SK-N-SH (cell line): ENCODE results near the gene CLRN3. TPM values are rescaled to one million over a fixed set of nuclear protein-coding genes. Genes with fewer than 3 reads are reported as not detected.

Source experiments
- CTCF ChIA-PET: fragments of 300-600, 350-600 bp; formaldehyde crosslinking; extraction: SDS; loops from one replicate; lab custom pipeline; 2021; lab: Yijun Ruan, JAX
- POLR2A ChIA-PET: fragments of 350-600 bp; sonication (Branson Sonifier 250); formaldehyde crosslinking; extraction: SDS; loops from one replicate; lab custom pipeline; 2020; ENCODE audit warnings: antibody characterized with exemption, inconsistent platforms; lab: Yijun Ruan, JAX
- DNase-seq: peaks from one replicate; pipeline ENCODE4 v3.0.0; 2012
- H2AFZ ChIP-seq: fragments of 200-600 bp; sonication (generic); 2 replicates; pipeline ENCODE4 v1.8.1; 2016; ENCODE audit warnings: antibody characterized with exemption, mild to moderate bottlenecking, low read depth
- H3F3A ChIP-seq: fragments of 200-600 bp; sonication (generic); replicated peaks from 2 replicates; pipeline ENCODE3; 2016; ENCODE audit warnings: antibody characterized with exemption, mild to moderate bottlenecking; ENCODE audit not compliant: insufficient read depth
- H3K27ac ChIP-seq, 2 experiments: fragments of 200-500 bp in 1 of 2; fragments of 200-600 bp in 1 of 2; sonication (Bioruptor generic) in 1 of 2; sonication (generic), shearing (Covaris generic) in 1 of 2; 2 replicates each; pipeline versions ENCODE4 v1.5.1 to v1.6.1; 2014 to 2016; ENCODE audit warnings: low read depth in 2 of 2, inconsistent platforms in 1 of 2, low read length in 1 of 2, mild to moderate bottlenecking in 1 of 2, mixed read lengths in 1 of 2
- H3K27me3 ChIP-seq: fragments of 200-600 bp; sonication (generic), shearing (Covaris generic); 2 replicates; pipeline ENCODE4 v1.6.1; 2016; ENCODE audit warnings: mixed run types; ENCODE audit not compliant: insufficient read depth
- H3K36me3 ChIP-seq, 2 experiments: fragments of 200-500 bp in 1 of 2; fragments of 200-600 bp in 1 of 2; sonication (Bioruptor generic) in 1 of 2; sonication (generic) in 1 of 2; replicated peaks in 1 of 2; 2 replicates each; pipeline versions ENCODE3 to v1.5.1; 2014 to 2016; ENCODE audit warnings: low read length in 1 of 2, mild to moderate bottlenecking in 1 of 2; ENCODE audit not compliant: insufficient read depth in 2 of 2, control insufficient read depth in 1 of 2
- H3K4me1 ChIP-seq, 2 experiments: fragments of 200-500 bp in 1 of 2; fragments of 200-600 bp in 1 of 2; sonication (Bioruptor generic) in 1 of 2; sonication (generic), shearing (Covaris generic) in 1 of 2; 2 replicates each; pipeline versions ENCODE4 v1.5.1 to v1.6.1; 2014 to 2016; ENCODE audit warnings: low read depth in 1 of 2, low read length in 1 of 2, mixed run types in 1 of 2; ENCODE audit not compliant: insufficient read depth in 2 of 2, control insufficient read depth in 1 of 2
- H3K4me2 ChIP-seq: fragments of 200-600 bp; sonication (generic), shearing (Covaris generic); 2 replicates; pipeline ENCODE4 v1.6.1; 2017; ENCODE audit warnings: mixed run types
- H3K4me3 ChIP-seq, 2 experiments: fragments of 200-500 bp in 1 of 2; fragments of 200-600 bp in 1 of 2; sonication (Bioruptor generic) in 1 of 2; sonication (generic), shearing (Covaris generic) in 1 of 2; 2 replicates each; pipeline versions ENCODE4 v1.5.1 to v1.8.1; 2014 to 2016; ENCODE audit warnings: low read depth in 2 of 2, inconsistent platforms in 1 of 2, low read length in 1 of 2, mild to moderate bottlenecking in 1 of 2, mixed read lengths in 1 of 2, moderate library complexity in 1 of 2
- H3K79me2 ChIP-seq: fragments of 200-600 bp; sonication (generic); 2 replicates; pipeline ENCODE4 v1.8.1; 2017; ENCODE audit warnings: mild to moderate bottlenecking; ENCODE audit not compliant: insufficient read depth
- H3K9ac ChIP-seq: fragments of 200-600 bp; sonication (generic); 2 replicates; pipeline ENCODE4 v1.6.1; 2017; ENCODE audit warnings: mixed run types
- H3K9me2 ChIP-seq: fragments of 200-600 bp; sonication (generic); 2 replicates; pipeline ENCODE4 v1.6.1; 2017; ENCODE audit warnings: mixed run types
- H3K9me3 ChIP-seq: fragments of 200-600 bp; sonication (generic); 2 replicates; pipeline ENCODE4 v1.6.1; 2017; ENCODE audit warnings: mixed run types, mild to moderate bottlenecking, moderate library complexity
- H4K20me1 ChIP-seq: fragments of 200-600 bp; sonication (generic); 2 replicates; pipeline ENCODE4 v1.6.1; 2017; ENCODE audit warnings: mild to moderate bottlenecking, mixed run types; ENCODE audit not compliant: insufficient read depth
- FOSL2 ChIP-seq: IDR thresholded peaks from 2 replicates; pipeline ENCODE4 v1.4.0; 2012; ENCODE audit warnings: low read depth, mild to moderate bottlenecking, moderate library complexity, borderline replicate concordance
- MEF2A ChIP-seq: IDR thresholded peaks from 2 replicates; pipeline ENCODE4 v1.4.0; 2012; ENCODE audit warnings: low read depth, borderline replicate concordance
- RAD21 ChIP-seq: IDR thresholded peaks from 2 replicates; pipeline ENCODE4 v1.6.1; 2012; ENCODE audit warnings: mild to moderate bottlenecking, low read length
- TCF12 ChIP-seq: IDR thresholded peaks from 2 replicates; pipeline ENCODE4 v1.4.0; 2012
- YY1 ChIP-seq: IDR thresholded peaks from 2 replicates; pipeline ENCODE4 v1.4.0; 2012; ENCODE audit warnings: low read depth, mild to moderate bottlenecking
- WGBS: methylation state at CpG from one replicate; pipeline ENCODE4 v1.1.6; 2017; ENCODE audit warnings: low lambda C conversion rate; 5-methylcytosine and 5-hydroxymethylcytosine counted together
- polyA plus RNA-seq, 3 experiments: library from polyadenylated mRNA; depleted of rRNA; stranded (reverse); fragments of >200 nt; gene quantifications; 2 replicates each; pipeline ENCODE4 v1.2.3, GENCODE V29; 2012
- TF ChIP-seq, protein P1 (sequence below): fragments of 200-600 bp; sonication (generic); IDR thresholded peaks from 2 replicates; pipeline ENCODE4 v1.6.1; 2017; ENCODE audit warnings: antibody characterized with exemption, mild to moderate bottlenecking, moderate library complexity
- TF ChIP-seq, protein P2 (sequence below): fragments of 150-350 bp; IDR thresholded peaks from 2 replicates; pipeline ENCODE4 v1.6.1; 2016; ENCODE audit warnings: mild to moderate bottlenecking, low read depth, low read length
- TF ChIP-seq, protein P3 (sequence below): fragments of 150-350 bp; IDR thresholded peaks from 2 replicates; pipeline ENCODE4 v1.6.1; 2017; ENCODE audit warnings: antibody characterized with exemption, low read length, low read depth, borderline replicate concordance

CLRN3 gene
- polyA plus RNA-seq, 1 of the 3 experiments (the other 2 are of a cell fraction) = 0.25 TPM

DNA sequence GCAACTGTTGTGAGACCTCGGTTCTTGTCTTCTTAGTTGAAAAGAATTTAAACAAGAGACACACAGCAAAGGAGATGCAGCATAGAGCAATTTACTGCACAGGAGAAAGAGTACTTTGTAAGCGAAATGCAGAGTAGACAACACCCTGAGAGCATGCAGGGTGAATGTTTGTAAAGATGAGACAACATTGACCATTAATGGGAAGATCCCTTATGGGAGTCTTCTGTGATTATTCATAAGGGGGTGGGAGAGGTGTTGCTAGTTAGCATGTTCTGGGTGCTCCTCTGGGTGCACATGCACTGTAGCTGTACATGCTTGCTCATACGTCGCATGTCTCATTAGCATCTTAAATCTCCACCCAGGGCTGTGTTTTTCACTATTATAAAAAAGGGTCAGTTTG is 62.3 kb downstream of the CLRN3 start:
- WGBS = 39% methylated on average over 4 of the region's 4 CpGs
- H3K9me3 ChIP-seq = no peaks in the 10 kb centered on the region
- H3K27ac ChIP-seq = no peak overlapping the region
- H3F3A ChIP-seq = no peaks in the 10 kb centered on the region
- no peak for DNase-seq
- H3K9ac ChIP-seq = no peak overlapping the region
- no peaks in the 10 kb centered on the region for H3K4me1 ChIP-seq
- no peaks in the 10 kb centered on the region for H3K27me3 ChIP-seq
- no peaks in the 10 kb centered on the region for H3K9me2 ChIP-seq
- no peaks in the 10 kb centered on the region for H4K20me1 ChIP-seq
- no peak overlapping the region for H3K4me3 ChIP-seq
- no peak overlapping the region for H3K4me2 ChIP-seq
- TF ChIP-seq, protein P1, sequence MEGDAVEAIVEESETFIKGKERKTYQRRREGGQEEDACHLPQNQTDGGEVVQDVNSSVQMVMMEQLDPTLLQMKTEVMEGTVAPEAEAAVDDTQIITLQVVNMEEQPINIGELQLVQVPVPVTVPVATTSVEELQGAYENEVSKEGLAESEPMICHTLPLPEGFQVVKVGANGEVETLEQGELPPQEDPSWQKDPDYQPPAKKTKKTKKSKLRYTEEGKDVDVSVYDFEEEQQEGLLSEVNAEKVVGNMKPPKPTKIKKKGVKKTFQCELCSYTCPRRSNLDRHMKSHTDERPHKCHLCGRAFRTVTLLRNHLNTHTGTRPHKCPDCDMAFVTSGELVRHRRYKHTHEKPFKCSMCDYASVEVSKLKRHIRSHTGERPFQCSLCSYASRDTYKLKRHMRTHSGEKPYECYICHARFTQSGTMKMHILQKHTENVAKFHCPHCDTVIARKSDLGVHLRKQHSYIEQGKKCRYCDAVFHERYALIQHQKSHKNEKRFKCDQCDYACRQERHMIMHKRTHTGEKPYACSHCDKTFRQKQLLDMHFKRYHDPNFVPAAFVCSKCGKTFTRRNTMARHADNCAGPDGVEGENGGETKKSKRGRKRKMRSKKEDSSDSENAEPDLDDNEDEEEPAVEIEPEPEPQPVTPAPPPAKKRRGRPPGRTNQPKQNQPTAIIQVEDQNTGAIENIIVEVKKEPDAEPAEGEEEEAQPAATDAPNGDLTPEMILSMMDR = no peak
- TF ChIP-seq, protein P2, sequence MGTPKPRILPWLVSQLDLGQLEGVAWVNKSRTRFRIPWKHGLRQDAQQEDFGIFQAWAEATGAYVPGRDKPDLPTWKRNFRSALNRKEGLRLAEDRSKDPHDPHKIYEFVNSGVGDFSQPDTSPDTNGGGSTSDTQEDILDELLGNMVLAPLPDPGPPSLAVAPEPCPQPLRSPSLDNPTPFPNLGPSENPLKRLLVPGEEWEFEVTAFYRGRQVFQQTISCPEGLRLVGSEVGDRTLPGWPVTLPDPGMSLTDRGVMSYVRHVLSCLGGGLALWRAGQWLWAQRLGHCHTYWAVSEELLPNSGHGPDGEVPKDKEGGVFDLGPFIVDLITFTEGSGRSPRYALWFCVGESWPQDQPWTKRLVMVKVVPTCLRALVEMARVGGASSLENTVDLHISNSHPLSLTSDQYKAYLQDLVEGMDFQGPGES = no peak
- TF ChIP-seq TCF12 (no peak), YY1 (no peak), MEF2A (no peak), RAD21 (no peak), FOSL2 (no peak)
- TF ChIP-seq, protein P3, sequence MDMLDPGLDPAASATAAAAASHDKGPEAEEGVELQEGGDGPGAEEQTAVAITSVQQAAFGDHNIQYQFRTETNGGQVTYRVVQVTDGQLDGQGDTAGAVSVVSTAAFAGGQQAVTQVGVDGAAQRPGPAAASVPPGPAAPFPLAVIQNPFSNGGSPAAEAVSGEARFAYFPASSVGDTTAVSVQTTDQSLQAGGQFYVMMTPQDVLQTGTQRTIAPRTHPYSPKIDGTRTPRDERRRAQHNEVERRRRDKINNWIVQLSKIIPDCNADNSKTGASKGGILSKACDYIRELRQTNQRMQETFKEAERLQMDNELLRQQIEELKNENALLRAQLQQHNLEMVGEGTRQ = no peak
- no peaks in the 10 kb centered on the region for H3K36me3 ChIP-seq
- H3K79me2 ChIP-seq = no peaks in the 10 kb centered on the region
- H2AFZ ChIP-seq = no peak overlapping the region
- POLR2A ChIA-PET = no interaction called here
- CTCF ChIA-PET = no interaction called here

Other genes with a start within 250 kb of the CLRN3 start
- not detected in 2 replicates for gene FOXI2, start 155.8 kb downstream of the CLRN3 start, polyA plus RNA-seq (2012; rRNA removed)
- 6.2 and 11.8 TPM in 2 replicates for gene PTPRE, start 14.2 kb upstream of the CLRN3 start, polyA plus RNA-seq (2012; rRNA removed)
- 5.7 and 7.5 TPM in 2 replicates for gene MKI67, start 233.5 kb upstream of the CLRN3 start, polyA plus RNA-seq (2012; rRNA removed)